IMR-90 (cell line): ENCODE data around the gene MOCS2. TPM values are rescaled to one million over a fixed set of nuclear protein-coding genes. Genes with fewer than 3 reads are reported as not detected.

Experiments
- ATAC-seq: fragments of 200-7000 bp; cut with Tn5 transposase; 2 replicates; pipeline ENCODE4 v1.9.1; 2020; ENCODE audit warnings: low read depth, mild to moderate bottlenecking, moderate library complexity
- BruUV-seq: library from RNA; stranded (reverse); fragments of 400-500 nt; replicated peaks from 2 replicates; lab custom pipeline; 2021; lab: Mats Ljungman, UMichigan
- CTCF ChIA-PET: fragments of 300-600 bp; formaldehyde crosslinking; extraction: SDS; loops from one replicate; lab custom pipeline; 2021; ENCODE audit warnings: antibody characterized with exemption; lab: Yijun Ruan, JAX
- POLR2A ChIA-PET: fragments of 300-600 bp; sonication (Branson Sonifier 250); formaldehyde crosslinking; loops from one replicate; lab custom pipeline; 2022; ENCODE audit warnings: antibody characterized with exemption; ENCODE audit not compliant: unreplicated experiment; lab: Charles Lee
- DNase-seq: peaks from one replicate; pipeline ENCODE4 v3.0.0; 2013
- H2AFZ ChIP-seq: replicated peaks from 2 replicates; pipeline ENCODE3; 2013; ENCODE audit warnings: low read length, mild to moderate bottlenecking; ENCODE audit not compliant: poor library complexity
- H2AK5ac ChIP-seq: 2 replicates; pipeline ENCODE4 v1.6.1; 2013; ENCODE audit warnings: low read depth, low read length, inconsistent platforms
- H2AK9ac ChIP-seq: replicated peaks from 2 replicates; pipeline ENCODE3; 2013; ENCODE audit warnings: mild to moderate bottlenecking, low read depth, low read length, moderate library complexity; ENCODE audit not compliant: poor library complexity
- H2BK120ac ChIP-seq: 2 replicates; pipeline ENCODE4 v1.6.1; 2013; ENCODE audit warnings: low read depth, low read length, inconsistent platforms
- H2BK15ac ChIP-seq: 3 replicates; pipeline ENCODE4 v1.6.1; 2013; ENCODE audit warnings: low read depth, low read length, inconsistent platforms
- H2BK20ac ChIP-seq: 2 replicates; pipeline ENCODE4 v1.6.1; 2013; ENCODE audit warnings: low read depth, mild to moderate bottlenecking, inconsistent platforms, low read length, moderate library complexity
- H2BK5ac ChIP-seq: 2 replicates; pipeline ENCODE4 v1.6.1; 2013; ENCODE audit warnings: mild to moderate bottlenecking, low read depth, low read length, inconsistent platforms; ENCODE audit not compliant: poor library complexity, severe bottlenecking
- H3K14ac ChIP-seq: replicated peaks from 2 replicates; pipeline ENCODE4 v1.6.1; 2013; ENCODE audit warnings: low read depth, low read length, inconsistent platforms
- H3K18ac ChIP-seq: 2 replicates; pipeline ENCODE4 v1.6.1; 2013; ENCODE audit warnings: low read depth, low read length, control low read depth
- H3K23ac ChIP-seq: 2 replicates; pipeline ENCODE4 v1.6.1; 2013; ENCODE audit warnings: low read depth, low read length, inconsistent platforms
- H3K27ac ChIP-seq: 2 replicates; pipeline ENCODE4 v1.5.1; 2013; ENCODE audit warnings: mild to moderate bottlenecking, control low read depth, low read length; ENCODE audit not compliant: insufficient read depth
- H3K27me3 ChIP-seq: 2 replicates; pipeline ENCODE4 v1.6.1; 2013; ENCODE audit warnings: low read length; ENCODE audit not compliant: control insufficient read depth, insufficient read depth
- H3K36me3 ChIP-seq: 2 replicates; pipeline ENCODE4 v1.6.1; 2013; ENCODE audit warnings: low read length, mixed read lengths; ENCODE audit not compliant: control insufficient read depth, insufficient read depth
- H3K4ac ChIP-seq: 2 replicates; pipeline ENCODE4 v1.6.1; 2013; ENCODE audit warnings: low read depth, low read length, inconsistent platforms
- H3K4me1 ChIP-seq: 2 replicates; pipeline ENCODE4 v1.6.1; 2013; ENCODE audit warnings: low read length, mixed read lengths; ENCODE audit not compliant: control insufficient read depth, insufficient read depth
- H3K4me2 ChIP-seq: 2 replicates; pipeline ENCODE4 v1.6.1; 2013; ENCODE audit warnings: low read depth, mild to moderate bottlenecking, control low read depth, low read length, moderate library complexity
- H3K4me3 ChIP-seq: 2 replicates; pipeline ENCODE4 v1.5.1; 2013; ENCODE audit warnings: low read depth, mild to moderate bottlenecking, control low read depth, low read length, moderate library complexity; ENCODE audit not compliant: insufficient read depth
- H3K56ac ChIP-seq: 2 replicates; pipeline ENCODE4 v1.6.1; 2013; ENCODE audit warnings: low read length, inconsistent platforms; ENCODE audit not compliant: insufficient read depth; ENCODE audit errors: extremely low read depth
- H3K79me1 ChIP-seq, 2 experiments: 2 replicates each; pipeline ENCODE4 v1.6.1; 2013; ENCODE audit warnings: low read length in 2 of 2, inconsistent platforms in 1 of 2, low read depth in 1 of 2
- H3K9ac ChIP-seq: 2 replicates; pipeline ENCODE4 v1.6.1; 2013; ENCODE audit warnings: low read depth, low read length, control low read depth
- H3K9me1 ChIP-seq: 2 replicates; pipeline ENCODE4 v1.6.1; 2013; ENCODE audit warnings: low read length, inconsistent platforms; ENCODE audit not compliant: insufficient read depth
- H3K9me3 ChIP-seq: 2 replicates; pipeline ENCODE4 v1.6.1; 2013; ENCODE audit warnings: low read length; ENCODE audit not compliant: control insufficient read depth, insufficient read depth
- H4K20me1 ChIP-seq: 2 replicates; pipeline ENCODE4 v1.6.1; 2013; ENCODE audit warnings: low read length, inconsistent platforms; ENCODE audit not compliant: insufficient read depth
- H4K5ac ChIP-seq: 2 replicates; pipeline ENCODE4 v1.6.1; 2013; ENCODE audit warnings: mild to moderate bottlenecking, low read depth, low read length, control low read depth
- H4K8ac ChIP-seq, 2 experiments: 2 replicates each; pipeline ENCODE4 v1.6.1; 2013; ENCODE audit warnings: low read depth in 2 of 2, low read length in 2 of 2, control low read depth in 1 of 2, inconsistent platforms in 1 of 2
- H4K91ac ChIP-seq: 2 replicates; pipeline ENCODE4 v1.6.1; 2013; ENCODE audit warnings: low read depth, low read length, inconsistent platforms; ENCODE audit not compliant: insufficient read depth
- BHLHE40 ChIP-seq: fragments of 150-350 bp; IDR thresholded peaks from 2 replicates; pipeline ENCODE4 v1.6.1; 2016; ENCODE audit warnings: mild to moderate bottlenecking, low read depth, low read length
- CEBPB ChIP-seq: IDR thresholded peaks from 2 replicates; pipeline ENCODE4 v1.6.1; 2012; ENCODE audit warnings: low read depth, low read length, improper control_type of control experiment
- CHD1 ChIP-seq: IDR thresholded peaks from 2 replicates; pipeline ENCODE4 v1.6.1; 2012; ENCODE audit warnings: low read depth, low read length, improper control_type of control experiment
- CTCF ChIP-seq: conservative IDR thresholded peaks from 2 replicates; pipeline ENCODE4 v1.5.1; 2012; ENCODE audit warnings: mild to moderate bottlenecking, low read depth, low read length, improper control_type of control experiment
- FOS ChIP-seq: fragments of 150-350 bp; IDR thresholded peaks from 2 replicates; pipeline ENCODE4 v1.6.1; 2016; ENCODE audit warnings: low read depth, low read length
- MAFK ChIP-seq: IDR thresholded peaks from 2 replicates; pipeline ENCODE4 v1.6.1; 2012; ENCODE audit warnings: low read depth, low read length, improper control_type of control experiment
- MAZ ChIP-seq: IDR thresholded peaks from 2 replicates; pipeline ENCODE4 v1.6.1; 2012; ENCODE audit warnings: low read depth, mild to moderate bottlenecking, low read length, improper control_type of control experiment, moderate library complexity, borderline replicate concordance
- MXI1 ChIP-seq: IDR thresholded peaks from 2 replicates; pipeline ENCODE4 v1.6.1; 2012; ENCODE audit warnings: low read depth, mild to moderate bottlenecking, low read length, moderate library complexity, borderline replicate concordance
- NFE2L2 ChIP-seq: fragments of 150-350 bp; IDR thresholded peaks from 2 replicates; pipeline ENCODE4 v1.6.1; 2016; ENCODE audit warnings: low read depth, mild to moderate bottlenecking, low read length
- POLR2A ChIP-seq: IDR thresholded peaks from 2 replicates; pipeline ENCODE4 v1.6.1; 2012; ENCODE audit warnings: mild to moderate bottlenecking, low read depth, low read length
- RAD21 ChIP-seq: IDR thresholded peaks from 2 replicates; pipeline ENCODE4 v1.6.1; 2012; ENCODE audit warnings: low read length, improper control_type of control experiment
- RCOR1 ChIP-seq: IDR thresholded peaks from 2 replicates; pipeline ENCODE4 v1.6.1; 2012; ENCODE audit warnings: mild to moderate bottlenecking, low read length, improper control_type of control experiment; ENCODE audit not compliant: insufficient replicate concordance
- RFX5 ChIP-seq: IDR thresholded peaks from 2 replicates; pipeline ENCODE4 v1.8.0; 2012; ENCODE audit warnings: low read depth, mild to moderate bottlenecking, low read length, moderate library complexity
- SMC3 ChIP-seq: fragments of 150-350 bp; IDR thresholded peaks from 2 replicates; pipeline ENCODE4 v1.6.1; 2016; ENCODE audit warnings: low read depth, mild to moderate bottlenecking, antibody characterized with exemption, low read length, moderate library complexity
- USF2 ChIP-seq: fragments of 150-350 bp; IDR thresholded peaks from 2 replicates; pipeline ENCODE4 v1.6.1; 2017; ENCODE audit warnings: mild to moderate bottlenecking, antibody characterized with exemption, low read length, low read depth
- WGBS, 2 experiments: methylation state at CpG; one replicate each; pipeline versions ENCODE4 v1.1.5 to v1.1.7; 2013; ENCODE audit warnings: missing lambda C conversion rate in 2 of 2; ENCODE audit not compliant: insufficient read length in 1 of 2; ENCODE audit errors: extremely low coverage in 2 of 2; 5-methylcytosine and 5-hydroxymethylcytosine counted together
- dilution Hi-C: fragments of 300-500 bp; cut with HindIII; formaldehyde crosslinking; loops from one replicate; pipeline ENCODE4 v1.14.3; 2018; ENCODE audit warnings: low sequenced_read_pairs; ENCODE audit not compliant: unreplicated experiment
- in situ Hi-C: fragments of 300-500 bp; cut with MboI; formaldehyde crosslinking; loops from 3 replicates; pipeline ENCODE4 v1.14.3; 2019; ENCODE audit warnings: low sequenced_read_pairs, inconsistent platforms, mixed read lengths
- intact Hi-C: fragments of 100-400 bp; cut with micrococcal nuclease; formaldehyde crosslinking; loops from 2 replicates; pipeline ENCODE4 v1.10.0; 2022
- polyA plus RNA-seq, 3 experiments: library from polyadenylated mRNA; depleted of rRNA; stranded (reverse); fragments of >200 nt; gene quantifications; 2 replicates each; pipeline ENCODE4 v1.2.3, GENCODE V29; 2012; ENCODE audit warnings: low replicate concordance in 1 of 3
- total RNA-seq: library from RNA; depleted of rRNA; stranded (reverse); fragments of >200 nt; gene quantifications from 2 replicates; pipeline ENCODE4 v1.2.3, GENCODE V29; 2012
- TF ChIP-seq, protein P1 (sequence below): fragments of 150-350 bp; IDR thresholded peaks from 2 replicates; pipeline ENCODE4 v1.6.1; 2016; ENCODE audit warnings: low read depth, mild to moderate bottlenecking, low read length, moderate library complexity, borderline replicate concordance

Gene MOCS2
- total and polyA plus RNA-seq, 2 of the 4 experiments (the other 2 are of a cell fraction), result 36.4 to 40.0 TPM

DNA sequence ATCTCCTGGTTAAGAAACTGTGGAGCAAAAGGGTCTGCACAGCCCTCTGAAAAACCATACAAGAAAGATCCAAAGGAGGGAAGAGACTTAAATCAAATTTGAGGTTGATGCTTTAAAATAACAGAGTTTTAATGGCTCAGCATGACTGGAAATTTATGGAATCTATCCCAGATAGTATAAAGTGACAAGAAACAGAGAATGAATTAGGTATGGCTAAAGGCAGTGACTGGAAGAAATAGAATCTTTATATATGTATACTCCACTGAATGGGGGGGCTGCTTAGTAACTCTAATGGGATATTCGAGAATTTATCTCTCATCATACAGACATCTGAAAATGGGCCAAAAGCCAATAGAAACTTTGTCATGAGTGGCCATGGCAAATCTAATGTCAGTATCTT is 17.6 kb upstream of the MOCS2 start:
- Histone ChIP-seq H3K4me2 (no peak overlapping the region), H3K27me3 (no peaks in the 10 kb centered on the region), H3K79me1 (no peaks in the 10 kb centered on the region), H2BK20ac (no peak overlapping the region), H2BK120ac (peak overlapping the region; percentile 41; the same call in 1 of the 2 replicates), H3K18ac (no peak overlapping the region), H4K8ac (peak overlapping the region in 1 of 2 experiments; percentile 42; a peak in 1 of 4 replicates), H3K4me3 (no peak overlapping the region), H4K20me1 (no peaks in the 10 kb centered on the region), H3K14ac (0 out of 2 replicates have a peak overlapping the region, but pooled peaks have one; percentile 10), H4K5ac (no peak overlapping the region), H3K4me1 (peaks cover 5% of the 10 kb centered on the region; the same call in 1 of the 2 replicates), H3K9me3 (no peaks in the 10 kb centered on the region), H3K4ac (peak overlapping the region; percentile 61; the same call in 1 of the 2 replicates), H2AFZ (no peak overlapping the region), H4K91ac (no peak overlapping the region), H3K9me1 (peaks cover 3% of the 10 kb centered on the region; the same call in 1 of the 2 replicates), H3K23ac (no peak overlapping the region), H2AK5ac (peak overlapping the region; percentile 57; the same call in 1 of the 2 replicates), H2BK5ac (peak overlapping the region; percentile 7), H2AK9ac (peak overlapping the region; percentile 12), H3K9ac (no peak overlapping the region), H3K27ac (no peak overlapping the region), H2BK15ac (0 out of 3 replicates have a peak overlapping the region, but pooled peaks have one; percentile 31), H3K36me3 (no peaks in the 10 kb centered on the region), H3K56ac (no peak overlapping the region)
- in situ Hi-C loops, result loop anchor here (5.0 kb wide), 1 partner anchor 1105 kb away; no protein-coding TSS in a partner anchor
- dilution Hi-C loops, result no loop called here
- ChIA-PET CTCF (interaction anchor here (1.1 kb wide), 1 partner anchor 40 kb away, joined by 3 read pairs; no protein-coding TSS in a partner anchor), POLR2A (no interaction called here)
- intact Hi-C loops, result no loop called here
- ATAC-seq, result no peak
- BruUV-seq, result no TSS peak
- WGBS, 2 experiments, result no CpG with 5 or more reads among the region's 1 CpG
- TF ChIP-seq, protein P1, sequence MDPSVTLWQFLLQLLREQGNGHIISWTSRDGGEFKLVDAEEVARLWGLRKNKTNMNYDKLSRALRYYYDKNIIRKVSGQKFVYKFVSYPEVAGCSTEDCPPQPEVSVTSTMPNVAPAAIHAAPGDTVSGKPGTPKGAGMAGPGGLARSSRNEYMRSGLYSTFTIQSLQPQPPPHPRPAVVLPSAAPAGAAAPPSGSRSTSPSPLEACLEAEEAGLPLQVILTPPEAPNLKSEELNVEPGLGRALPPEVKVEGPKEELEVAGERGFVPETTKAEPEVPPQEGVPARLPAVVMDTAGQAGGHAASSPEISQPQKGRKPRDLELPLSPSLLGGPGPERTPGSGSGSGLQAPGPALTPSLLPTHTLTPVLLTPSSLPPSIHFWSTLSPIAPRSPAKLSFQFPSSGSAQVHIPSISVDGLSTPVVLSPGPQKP, result no peak
- TF ChIP-seq SMC3 (no peak), BHLHE40 (no peak), RCOR1 (no peak), MAZ (no peak), NFE2L2 (no peak), RAD21 (no peak), FOS (no peak), MXI1 (no peak), RFX5 (no peak), CEBPB (no peak), CHD1 (no peak), CTCF (no peak), MAFK (no peak), POLR2A (no peak), USF2 (no peak)
- no peak for DNase-seq
